Measurements from ENCODE around the gene TMEM44. TPM values are rescaled to one million over a fixed set of nuclear protein-coding genes. Genes with fewer than 3 reads are reported as not detected.
"Not testable (repeated sequence)": the region's sequence is repeated elsewhere in the genome, so short reads cannot be mapped to it uniquely, and the experiment has no call there.

Gene TMEM44
- polyA plus RNA-seq, 12 donors, result 15.6 to 33.5 (median 21.0) TPM; not detected in 1

DNA sequence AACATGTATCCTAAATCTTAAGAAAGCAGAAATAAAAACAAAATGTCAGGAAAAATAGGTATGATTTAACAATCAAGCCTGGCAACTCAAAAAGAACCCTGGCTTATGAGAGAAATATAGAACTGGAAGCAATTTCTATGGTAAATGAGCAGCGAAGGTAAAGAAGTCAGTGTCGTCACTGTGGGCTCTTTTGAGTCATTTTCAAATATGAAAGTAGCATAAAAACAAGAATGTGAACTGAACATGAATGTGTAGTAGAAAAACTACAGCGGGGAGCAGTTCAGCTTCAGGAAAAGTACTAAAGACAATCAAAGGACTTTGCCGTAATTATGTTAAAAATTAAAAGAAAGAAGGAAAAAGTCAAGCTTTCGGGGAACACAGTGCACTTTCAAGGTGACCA is 21.2 kb upstream of the TMEM44 start:
- DNase-seq, result no peak

DNA sequence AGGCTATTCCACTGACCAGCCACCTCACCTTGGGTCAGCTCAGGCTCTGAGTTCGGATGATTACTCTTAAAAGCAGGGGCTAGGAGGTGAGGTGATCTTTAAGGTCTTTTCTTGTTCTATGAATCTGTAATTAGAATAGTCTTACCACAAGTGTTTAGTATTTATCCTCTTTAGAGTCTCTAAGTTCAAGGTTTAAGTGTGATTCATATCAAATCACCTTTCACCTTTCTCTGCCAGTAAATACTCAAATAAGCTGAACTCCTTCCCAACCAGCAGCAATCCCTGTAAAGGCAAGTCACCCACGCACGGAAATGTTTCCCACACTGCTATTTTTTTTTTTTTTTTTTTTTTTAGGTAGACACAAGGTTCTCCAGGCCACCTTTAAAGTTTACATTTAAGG is 14.5 kb upstream of the TMEM44 start:
- DNase-seq, result no peak

DNA sequence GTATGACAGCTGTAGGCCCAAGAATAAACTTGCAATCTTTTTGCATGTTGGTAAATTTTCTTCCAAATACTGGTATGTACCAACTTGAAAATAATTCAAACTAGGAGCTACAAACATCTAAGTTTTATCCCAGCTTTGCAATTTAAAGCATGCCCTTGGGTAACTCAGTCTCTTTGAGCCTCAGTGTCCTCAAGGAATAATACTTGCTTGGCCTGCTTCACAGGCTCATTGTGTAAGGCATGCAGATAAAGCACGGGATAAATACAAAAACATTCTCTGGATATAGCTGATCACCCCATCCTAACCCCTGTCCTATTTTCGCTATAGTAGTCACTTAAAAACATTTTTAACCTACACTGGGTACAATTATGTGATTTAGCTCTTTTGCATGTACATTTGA is 9.6 kb upstream of the TMEM44 start:
- no peak for DNase-seq

DNA sequence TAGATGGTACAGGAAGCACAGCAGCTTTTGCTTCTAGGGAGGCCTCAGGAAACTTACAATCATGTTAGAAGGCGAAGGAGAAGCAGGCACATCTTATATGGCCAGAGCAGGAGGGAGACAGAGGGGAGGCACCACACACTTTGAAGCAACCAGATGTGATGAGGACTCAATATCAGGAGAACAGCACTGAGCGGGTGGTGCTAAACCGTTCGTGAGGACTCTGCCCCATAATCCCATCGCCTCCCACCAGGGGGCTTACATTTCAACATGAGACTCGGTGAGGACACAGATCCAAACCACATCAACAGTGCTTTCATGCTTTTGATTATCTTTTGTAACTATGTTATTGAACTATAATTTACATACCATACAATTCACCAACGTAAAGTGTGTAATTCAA is 7.6 kb upstream of the TMEM44 start:
- no peak for DNase-seq

DNA sequence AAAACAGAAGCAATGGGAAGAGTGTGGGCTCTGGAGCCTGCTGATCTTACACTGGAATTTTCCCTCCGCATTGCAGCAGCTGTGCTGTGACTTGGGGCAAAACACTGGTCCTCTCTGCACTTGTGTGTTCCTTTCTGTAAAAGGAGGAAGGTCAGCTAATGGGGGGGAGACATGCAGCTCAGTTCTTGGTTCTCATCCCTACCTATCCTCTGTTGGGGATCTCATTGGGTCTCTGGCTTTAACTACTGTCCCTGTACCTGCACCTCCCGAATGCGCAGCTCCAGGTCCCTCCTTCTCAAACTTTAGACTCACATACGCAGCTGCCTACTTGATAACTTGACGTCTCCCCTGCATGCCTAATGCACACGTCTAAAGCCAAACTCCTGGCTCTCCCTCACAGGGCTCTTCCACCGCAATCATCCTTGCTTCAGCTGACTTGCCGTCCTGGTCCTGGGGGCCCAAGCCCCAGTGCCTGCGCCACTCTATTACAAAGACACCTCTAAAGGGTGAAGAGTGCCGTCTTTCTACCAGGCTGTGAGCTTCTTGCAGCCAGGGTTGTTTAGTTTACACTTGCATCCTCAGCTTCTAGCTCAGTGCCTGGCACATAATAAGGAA is 5.9 kb upstream of the TMEM44 start:
- no peak for DNase-seq

DNA sequence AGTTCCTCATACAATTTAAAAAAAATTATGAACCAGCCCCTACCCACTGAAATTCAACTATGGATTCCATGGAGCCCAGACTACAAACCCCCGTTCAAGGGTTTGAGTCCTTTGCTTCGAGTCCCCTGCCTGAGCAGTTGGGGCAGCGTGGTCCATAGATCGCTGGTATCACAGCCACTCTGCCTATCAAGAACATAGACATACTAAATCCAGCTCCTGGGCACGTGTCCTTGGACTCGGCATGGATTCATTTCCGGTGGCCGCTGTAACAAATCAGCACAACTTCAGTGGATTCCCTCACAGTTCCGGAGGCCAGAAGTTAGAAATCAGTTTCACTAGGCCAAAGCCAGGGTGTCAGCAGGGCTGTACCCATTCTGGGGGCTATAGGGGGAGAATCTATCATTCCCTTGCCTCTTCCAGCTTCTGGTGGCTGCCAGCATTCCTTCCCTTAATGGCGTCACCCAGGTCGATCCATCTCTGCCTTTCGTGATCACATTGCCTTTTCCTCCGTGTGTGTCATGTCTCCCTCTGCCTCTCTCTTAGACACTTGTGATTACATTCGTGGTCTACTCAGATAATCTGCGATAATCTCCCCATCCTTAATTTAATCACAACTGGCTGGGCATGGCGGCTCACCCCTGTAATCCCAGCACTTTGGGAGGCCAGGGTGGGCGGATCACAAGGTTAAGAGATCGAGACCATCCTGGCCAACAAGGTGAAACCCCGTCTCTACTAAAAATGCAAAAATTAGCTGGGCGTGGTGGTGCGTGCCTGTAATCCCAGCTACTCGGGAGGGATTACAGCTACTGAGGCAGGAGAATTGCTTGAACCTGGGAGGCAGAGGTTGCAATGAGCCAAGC is 4.6 kb upstream of the TMEM44 start:
- DNase-seq, result no peak

DNA sequence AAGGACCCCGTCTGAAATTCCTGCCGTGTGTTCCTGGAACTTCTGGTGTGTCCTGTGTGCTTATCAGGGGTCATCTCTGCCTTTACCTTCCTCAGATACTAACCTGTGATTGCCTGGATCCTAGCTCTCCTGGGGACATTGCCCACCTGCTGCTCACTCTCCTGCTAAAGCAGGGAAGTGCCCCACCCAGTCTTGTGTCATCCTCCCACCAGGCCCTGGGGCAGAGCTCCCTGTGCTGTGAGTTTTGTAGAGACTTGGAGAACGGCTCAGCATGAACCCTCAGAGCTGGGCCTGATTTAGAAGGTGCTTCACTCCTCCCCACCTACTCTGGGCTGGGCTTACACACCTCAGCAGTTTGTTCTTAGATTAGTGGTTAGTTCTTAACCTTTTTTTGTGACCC is 3.8 kb upstream of the TMEM44 start:
- DNase-seq, result no peak

DNA sequence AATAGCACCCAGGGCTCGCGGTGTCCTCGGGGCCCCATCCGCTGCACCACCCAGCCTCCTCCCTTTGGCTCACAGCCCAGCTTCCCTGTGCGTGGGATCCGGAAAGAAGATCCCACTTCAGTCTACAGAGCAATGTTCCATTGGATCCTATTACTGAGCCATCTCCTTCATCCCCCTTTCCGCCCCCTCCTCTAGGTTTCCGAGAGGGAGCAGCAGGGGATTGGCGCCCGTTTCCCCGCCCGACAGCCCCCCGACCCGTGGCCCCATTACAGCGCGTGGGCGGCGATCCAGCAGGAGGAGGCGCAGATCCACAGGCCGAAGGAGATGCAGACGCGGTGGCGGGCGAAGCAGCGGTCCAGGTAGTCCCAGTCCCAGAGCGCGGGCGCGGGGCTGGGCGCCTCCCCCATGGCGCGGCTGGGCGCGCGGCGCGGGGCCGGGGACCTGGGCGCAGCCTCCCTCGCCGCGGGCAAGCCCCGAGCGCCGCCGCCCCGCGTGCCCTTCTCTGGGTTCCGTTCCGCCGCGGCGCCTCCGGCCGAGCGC is 340 bp downstream of the TMEM44 start:
- DNase-seq, result peak; percentile 58

DNA sequence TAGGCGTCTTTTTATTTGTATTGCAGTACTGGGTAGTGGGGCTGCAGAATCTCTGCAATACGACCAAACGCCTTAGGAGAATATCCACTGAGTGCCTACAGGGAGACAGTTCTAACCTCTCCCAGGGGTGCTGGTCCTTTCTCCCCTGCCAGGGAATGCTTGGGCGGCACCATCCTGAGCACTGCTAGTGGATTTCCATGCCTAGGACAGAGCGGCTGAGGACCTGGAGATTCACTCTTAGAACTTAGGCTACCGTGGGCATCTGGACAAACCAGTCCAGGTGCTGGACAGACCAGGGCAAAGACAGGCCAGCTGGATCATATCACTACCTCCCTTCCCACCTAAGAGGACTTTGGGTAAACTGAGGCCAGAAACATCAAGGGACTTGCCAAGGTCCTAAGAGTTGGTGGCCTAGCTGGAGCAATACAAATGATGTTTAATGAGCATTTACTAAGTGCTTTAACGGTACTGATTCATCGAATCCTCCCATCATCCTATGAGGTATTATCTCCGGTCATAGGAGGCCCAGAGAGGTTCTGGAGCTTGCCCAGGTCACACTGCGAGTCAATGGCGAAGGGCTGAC is 902 bp downstream of the TMEM44 start:
- DNase-seq, result no peak

DNA sequence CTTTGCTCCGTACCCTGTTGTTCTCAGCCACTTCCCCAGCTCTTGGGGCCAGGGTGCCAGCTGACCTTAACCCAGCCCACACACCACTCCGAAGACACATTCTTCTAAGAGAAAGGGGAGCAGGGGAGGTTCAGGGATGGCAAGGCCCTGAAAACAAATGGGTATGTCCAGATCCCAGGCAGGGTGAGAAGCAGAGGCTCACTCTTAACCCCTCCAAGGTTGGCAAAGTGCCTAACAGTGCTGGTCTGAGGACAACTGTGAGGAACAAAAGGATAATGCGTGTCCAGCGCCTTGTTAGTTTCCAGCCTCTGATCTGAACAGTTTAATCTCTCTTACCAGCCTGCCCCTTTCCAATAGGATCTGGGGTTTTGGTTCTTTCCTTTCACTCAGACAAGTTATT is 1.5 kb downstream of the TMEM44 start:
- DNase-seq, result no peak

DNA sequence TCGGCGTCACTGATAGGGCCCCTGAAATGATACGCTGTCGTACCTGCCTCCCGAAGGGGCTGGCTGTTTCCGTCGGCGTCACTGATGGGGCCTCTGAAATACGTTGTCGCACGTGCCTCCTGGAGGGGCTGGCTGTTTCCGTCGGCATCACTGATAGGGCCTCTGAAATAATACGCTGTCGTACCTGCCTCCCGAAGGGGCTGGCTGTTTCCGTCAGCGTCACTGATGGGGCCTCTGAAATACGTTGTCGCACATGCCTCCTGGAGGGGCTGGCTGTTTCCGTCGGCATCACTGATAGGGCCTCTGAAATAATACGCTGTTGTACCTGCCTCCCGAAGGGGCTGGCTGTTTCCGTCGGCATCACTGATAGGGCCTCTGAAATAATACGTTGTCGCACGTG is 2.5 kb downstream of the TMEM44 start:
- DNase-seq, result not testable (repeated sequence)

DNA sequence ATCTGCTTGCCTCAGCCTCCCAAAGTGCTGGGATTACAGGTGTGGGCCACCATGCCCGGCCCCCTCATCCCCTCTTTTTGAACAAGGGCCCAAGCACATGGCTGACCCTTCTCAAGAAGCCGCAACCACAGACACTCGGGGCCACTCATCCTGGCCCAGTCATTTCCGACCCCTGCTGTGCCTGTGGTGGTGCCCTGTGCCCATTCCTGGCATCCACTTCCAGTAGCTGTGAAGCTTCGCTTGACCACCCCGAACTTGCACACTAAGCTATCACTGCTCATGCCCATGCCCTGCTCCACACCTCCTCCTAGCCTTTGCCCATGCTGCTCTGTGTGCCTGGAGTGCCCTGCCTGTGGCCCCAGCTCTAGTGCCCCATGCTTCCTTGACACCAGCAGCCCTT is 8.3 kb downstream of the TMEM44 start:
- no peak for DNase-seq

DNA sequence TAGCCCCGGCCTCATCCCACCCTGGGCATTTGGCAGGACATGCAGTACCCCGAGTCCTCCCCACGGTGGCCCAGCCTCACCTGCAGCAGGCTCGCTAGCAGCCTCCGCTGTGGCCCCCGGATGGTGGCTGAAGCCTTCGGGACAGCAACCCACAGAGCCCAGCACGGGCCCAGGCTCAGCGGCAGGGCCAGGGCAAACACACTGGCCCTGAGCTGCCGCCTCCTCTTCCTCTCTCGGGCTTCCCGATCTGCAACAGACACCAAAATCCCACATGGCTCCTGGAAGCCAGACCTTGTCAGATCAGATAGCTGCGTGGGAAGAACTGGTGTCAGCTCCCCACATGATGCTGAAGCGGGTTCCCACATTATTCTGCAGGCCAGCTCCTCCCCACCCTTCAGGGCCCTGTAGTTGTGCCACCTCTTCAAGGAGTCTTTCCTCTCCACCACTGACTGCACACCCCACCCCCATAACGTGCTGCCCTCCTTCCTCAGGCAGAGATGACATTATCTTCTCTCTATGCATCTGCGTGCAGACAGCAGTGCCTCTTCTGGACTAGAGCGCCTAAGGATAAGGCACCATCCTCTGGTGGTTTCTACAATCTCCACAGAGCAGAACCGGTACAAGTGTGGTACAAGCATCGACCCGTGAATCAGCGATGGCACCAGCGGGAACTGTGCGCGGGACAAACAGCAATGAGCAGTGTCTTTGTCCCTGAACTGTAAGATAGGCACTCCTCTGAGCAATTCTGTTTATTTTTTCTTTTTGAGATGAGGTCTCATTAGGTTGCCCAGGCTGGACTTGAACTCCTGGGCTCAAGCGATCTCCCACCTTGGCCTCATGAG is 9.5 kb downstream of the TMEM44 start:
- DNase-seq, result no peak

DNA sequence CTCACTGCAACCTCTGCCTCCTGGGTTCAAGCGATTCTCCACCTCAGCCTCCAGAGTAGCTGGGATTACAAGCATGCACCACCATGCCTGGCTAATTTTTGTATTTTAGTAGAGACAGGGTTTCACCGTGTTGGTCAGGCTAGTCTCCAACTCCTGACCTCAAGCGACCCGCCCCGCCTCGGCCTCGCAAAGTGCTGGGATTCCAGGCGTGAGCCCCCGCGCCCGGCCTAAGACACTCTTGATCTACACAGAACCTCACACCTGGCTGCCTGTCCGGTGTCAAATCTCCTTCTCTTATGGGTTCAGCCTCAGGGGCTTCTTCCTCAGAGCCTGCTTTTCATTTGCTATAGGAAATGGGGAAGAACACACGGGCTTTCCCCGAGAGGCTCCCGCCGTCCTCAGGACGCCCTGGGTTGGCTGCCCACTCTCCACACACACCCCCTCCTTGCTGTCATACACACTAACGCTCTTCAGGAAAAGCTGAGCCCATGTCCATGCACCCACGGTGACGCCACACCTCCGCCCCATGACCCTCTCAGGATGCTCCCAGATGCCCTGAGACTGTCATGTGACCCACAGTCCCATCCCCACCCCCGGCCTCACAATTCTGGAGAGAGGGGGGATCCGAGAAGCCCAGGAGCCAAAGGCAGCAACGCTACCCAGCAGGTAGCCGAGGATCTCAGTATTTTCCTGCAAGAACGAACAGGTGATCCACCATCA is 10.4 kb downstream of the TMEM44 start:
- no peak for DNase-seq

DNA sequence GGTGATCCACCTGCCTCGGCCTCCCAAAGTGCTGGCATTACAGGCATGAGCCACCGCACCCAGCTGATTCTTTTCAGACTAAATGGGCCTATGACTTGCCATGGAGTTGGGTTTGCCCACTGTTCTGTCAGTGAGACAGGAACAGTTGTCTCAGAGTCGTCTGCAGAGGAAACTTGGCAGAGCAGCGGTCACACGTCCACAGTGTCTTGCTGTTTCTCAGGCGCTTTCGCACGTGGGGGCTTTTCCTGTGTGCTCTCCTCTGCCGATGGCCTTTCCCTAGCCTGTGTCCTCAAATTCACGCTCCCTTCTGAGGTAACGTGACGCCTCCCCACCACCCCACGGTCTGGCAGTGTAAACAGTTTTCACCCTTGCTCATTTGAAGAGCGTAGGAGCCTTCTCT is 11.3 kb downstream of the TMEM44 start:
- no peak for DNase-seq

DNA sequence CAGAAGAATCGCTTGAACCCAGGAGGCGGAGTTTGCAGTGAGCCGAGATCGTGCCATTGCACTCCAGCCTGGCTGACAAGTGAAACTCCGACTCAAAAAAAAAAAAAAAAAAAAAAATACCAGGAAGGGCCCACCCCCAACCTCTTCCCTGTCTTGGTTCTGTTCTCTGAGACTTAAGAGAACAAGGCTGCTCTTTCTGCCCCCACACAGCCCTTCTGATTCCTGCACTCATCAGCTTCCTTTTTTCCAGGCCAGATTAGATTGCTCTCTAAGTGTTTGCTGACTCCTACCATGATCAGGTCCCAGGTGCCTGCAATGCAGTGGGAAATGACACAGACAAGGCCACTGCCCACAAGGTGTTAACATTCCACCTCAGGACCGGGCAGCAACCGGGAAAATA is 13.0 kb downstream of the TMEM44 start:
- no peak for DNase-seq

DNA sequence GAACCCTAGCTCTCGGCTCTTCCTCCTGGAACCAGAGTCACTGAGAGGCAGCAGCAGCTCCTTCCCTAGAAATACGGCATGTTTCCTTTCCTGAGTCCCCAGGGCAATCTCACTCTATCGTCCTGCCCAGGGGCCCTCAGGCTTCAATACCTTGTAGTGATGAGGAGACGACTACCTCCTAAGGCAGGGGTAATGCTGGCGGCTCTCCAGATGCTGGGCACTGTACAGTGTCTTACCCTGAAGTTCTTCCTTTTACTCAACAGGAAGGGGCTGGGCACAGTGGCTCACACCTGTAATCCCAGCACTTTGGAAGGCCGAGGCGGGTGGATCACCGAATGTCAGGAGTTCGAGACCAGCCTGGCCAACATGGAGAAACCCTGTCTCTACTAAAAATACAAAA is 13.5 kb downstream of the TMEM44 start:
- no peak for DNase-seq

DNA sequence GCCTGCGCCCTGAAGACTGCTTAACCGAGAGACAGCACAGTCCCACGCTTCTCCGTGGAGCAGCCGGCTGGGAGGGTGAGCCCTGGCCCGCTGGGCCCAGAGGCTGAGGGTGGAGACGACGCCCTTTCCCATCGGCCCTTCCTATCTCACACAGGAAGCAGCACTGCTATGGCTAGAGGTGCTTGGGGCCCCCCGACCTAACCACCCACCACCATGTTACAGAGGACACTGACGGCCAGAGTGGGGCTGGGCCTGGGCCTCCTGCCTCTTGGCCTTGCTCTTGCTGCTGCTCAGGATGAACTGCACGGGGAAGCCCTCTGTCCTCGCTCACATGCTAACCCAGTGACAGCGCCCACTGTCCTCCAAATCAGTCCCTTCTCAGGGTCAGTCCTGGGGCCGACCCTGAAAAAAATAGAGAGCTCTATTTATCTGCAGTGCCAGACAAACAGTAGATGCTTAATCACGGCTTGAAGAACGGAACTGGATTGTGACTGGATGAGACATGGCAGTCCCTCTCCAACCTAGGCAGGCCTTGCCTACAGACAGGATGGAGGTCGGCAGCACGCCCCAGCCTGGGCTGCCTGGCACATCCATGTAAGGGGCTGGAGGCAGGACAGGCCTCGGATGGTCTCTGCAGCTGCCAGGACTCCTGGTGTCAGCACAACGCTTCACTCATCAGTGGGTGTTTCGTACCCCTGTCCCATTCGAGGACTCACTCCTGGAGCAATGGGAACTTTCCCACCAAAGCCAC is 14.2 kb downstream of the TMEM44 start:
- DNase-seq, result no peak

DNA sequence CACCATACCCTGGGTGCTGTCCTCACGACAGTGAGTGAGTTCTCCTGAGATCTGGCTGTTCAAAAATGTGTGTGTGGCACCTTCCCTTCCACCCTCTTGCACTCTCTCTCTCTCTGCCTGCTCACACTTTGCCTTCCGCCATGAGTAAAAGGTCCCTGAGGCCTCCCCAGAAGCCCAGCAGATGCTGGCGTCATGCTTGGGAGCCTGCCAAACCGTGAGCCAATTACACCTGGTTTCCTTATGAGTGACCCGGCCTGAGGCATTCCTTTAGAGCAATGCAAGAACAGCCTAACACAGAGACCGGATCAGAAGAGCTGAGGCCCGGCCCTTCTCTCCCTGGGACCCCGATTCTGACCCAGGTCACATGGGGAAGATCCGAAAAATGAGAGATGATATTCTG is 15.4 kb downstream of the TMEM44 start:
- no peak for DNase-seq

DNA sequence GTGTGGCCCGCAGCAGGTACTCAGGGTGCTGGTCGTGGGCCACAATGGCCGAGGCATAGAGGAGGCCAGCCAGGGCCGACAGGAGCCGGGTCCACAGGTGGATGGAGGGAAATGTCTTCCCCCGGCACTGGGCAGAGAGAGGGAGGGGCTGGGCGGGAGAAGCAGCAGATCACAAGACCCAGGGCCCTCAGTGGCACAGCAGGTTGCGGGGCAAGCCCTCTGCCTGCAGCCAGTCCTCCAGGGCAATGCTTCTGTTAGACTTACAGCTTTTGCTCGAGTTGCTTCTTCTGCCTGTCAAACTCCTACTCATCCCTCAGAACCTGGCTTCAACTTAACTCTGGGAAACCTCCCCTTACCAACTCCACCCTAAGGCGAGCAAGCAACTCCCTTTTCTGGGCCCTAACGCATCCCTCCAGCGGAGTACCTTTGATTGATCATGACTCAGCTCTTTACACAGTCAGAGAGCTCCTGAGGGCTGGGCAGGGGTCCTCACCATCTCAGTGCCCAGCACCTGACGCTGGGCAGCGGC is 16.0 kb downstream of the TMEM44 start:
- no peak for DNase-seq
